GM18499 (cell line): ENCODE measurements around the gene SHOC2.
"Not testable (repeated sequence)": the region's sequence is repeated elsewhere in the genome, so short reads cannot be mapped to it uniquely, and the experiment has no call there.

Source experiments
- ATAC-seq: cut with Tn5 transposase; IDR thresholded peaks from one replicate; pipeline ENCODE4 v1.9.1; 2021; ENCODE audit warnings: moderate number of reproducible peaks; ENCODE audit not compliant: insufficient read depth, unreplicated experiment

SHOC2 gene

GRCh38 chr10:110900983-110901382, 18.4 kb upstream of the SHOC2 start:
- no peak for ATAC-seq

- no peak for ATAC-seq
Observed at GRCh38 chr10:110901954-110902819, 17.2 kb upstream of the SHOC2 start.

- ATAC-seq, result peak; percentile 65
Observed at GRCh38 chr10:110903280-110904278, 15.8 kb upstream of the SHOC2 start.

GRCh38 chr10:110910138-110910537, 9.3 kb upstream of the SHOC2 start:
- no peak for ATAC-seq

- no peak for ATAC-seq
Observed at GRCh38 chr10:110912374-110912773, 7.0 kb upstream of the SHOC2 start.

GRCh38 chr10:110914431-110914830, 5.0 kb upstream of the SHOC2 start:
- ATAC-seq, result no peak

GRCh38 chr10:110915035-110915434, 4.4 kb upstream of the SHOC2 start:
- ATAC-seq, result no peak

GRCh38 chr10:110915600-110915999, 3.8 kb upstream of the SHOC2 start:
- ATAC-seq, result not testable (repeated sequence)

GRCh38 chr10:110916554-110917346, 2.7 kb upstream of the SHOC2 start:
- no peak for ATAC-seq

- ATAC-seq, result no peak
Observed at GRCh38 chr10:110918269-110918642, 1.1 kb upstream of the SHOC2 start.

- peak; percentile 74 for ATAC-seq
Observed at GRCh38 chr10:110918643-110919348, 608 bp upstream of the SHOC2 start, which contains the start of gene BBIP1. Gene BBIP1 (minus strand): TSS chr10:110919180. CDS start chr10:110918157, 1,023 bp downstream.

- ATAC-seq, result peak; percentile 28
Observed at GRCh38 chr10:110919971-110920881, 822 bp downstream of the SHOC2 start.

GRCh38 chr10:110923856-110924493, 4.6 kb downstream of the SHOC2 start:
- ATAC-seq, result no peak

- no peak for ATAC-seq
Observed at GRCh38 chr10:110927461-110927860, 8.1 kb downstream of the SHOC2 start.

GRCh38 chr10:110931769-110932381, 12.5 kb downstream of the SHOC2 start:
- ATAC-seq, result no peak

- ATAC-seq, result no peak
Observed at GRCh38 chr10:110932505-110933180, 13.2 kb downstream of the SHOC2 start.

- ATAC-seq, result no peak
Observed at GRCh38 chr10:110936757-110937156, 17.4 kb downstream of the SHOC2 start.
